Lower leg skin (tissue), 3 donors: ENCODE measurements around the gene ABCC2.

Experiments
- CTCF ChIP-seq, 3 donors: fragments of 450-650 bp; IDR thresholded peaks; one replicate each; pipeline ENCODE4 v1.5.1; 2016; ENCODE audit warnings: antibody characterized with exemption in 3 of 3, mild to moderate bottlenecking in 3 of 3, moderate library complexity in 2 of 3
- POLR2A ChIP-seq, 2 donors: fragments of 450-650 bp; IDR thresholded peaks; one replicate each; pipeline ENCODE4 v1.6.1; 2016 to 2017; ENCODE audit warnings: antibody characterized with exemption in 2 of 2, mild to moderate bottlenecking in 1 of 2, moderate library complexity in 1 of 2

DNA sequence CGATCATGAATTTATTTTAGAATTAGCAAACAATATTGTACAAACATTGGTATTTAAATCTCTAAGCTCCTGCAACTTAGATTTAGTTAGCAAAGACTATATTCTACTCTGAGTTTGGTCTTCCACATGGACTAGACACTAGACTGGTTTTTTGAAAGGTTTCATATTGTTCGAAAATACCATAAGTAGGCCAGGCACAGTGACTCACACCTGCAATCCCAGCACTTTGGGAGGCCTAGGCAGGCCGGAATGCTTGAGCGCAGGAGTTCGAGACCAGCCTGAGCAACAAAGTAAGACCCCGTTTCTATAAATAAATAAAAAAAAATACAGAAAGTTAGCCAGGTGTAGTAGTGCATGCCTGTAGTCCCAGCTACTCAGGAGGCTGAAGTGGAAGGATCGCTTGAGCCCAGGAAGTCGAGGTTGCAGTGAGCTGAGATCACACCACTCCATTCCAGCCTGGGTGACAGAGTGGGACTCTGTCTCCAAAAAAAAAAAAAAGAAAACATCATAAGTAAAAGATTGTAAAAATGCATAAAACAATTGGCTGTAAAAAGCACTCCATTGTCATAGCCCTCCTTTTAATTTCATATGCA, 73.1 kb downstream of the ABCC2 start:
- TF ChIP-seq POLR2A (IDR thresholded peaks at IDR 0.05) (no peak), CTCF (IDR thresholded peaks at IDR 0.05) (no peak)
